Measurements from ENCODE around the gene ABHD2.

The ABHD2 gene

DNA sequence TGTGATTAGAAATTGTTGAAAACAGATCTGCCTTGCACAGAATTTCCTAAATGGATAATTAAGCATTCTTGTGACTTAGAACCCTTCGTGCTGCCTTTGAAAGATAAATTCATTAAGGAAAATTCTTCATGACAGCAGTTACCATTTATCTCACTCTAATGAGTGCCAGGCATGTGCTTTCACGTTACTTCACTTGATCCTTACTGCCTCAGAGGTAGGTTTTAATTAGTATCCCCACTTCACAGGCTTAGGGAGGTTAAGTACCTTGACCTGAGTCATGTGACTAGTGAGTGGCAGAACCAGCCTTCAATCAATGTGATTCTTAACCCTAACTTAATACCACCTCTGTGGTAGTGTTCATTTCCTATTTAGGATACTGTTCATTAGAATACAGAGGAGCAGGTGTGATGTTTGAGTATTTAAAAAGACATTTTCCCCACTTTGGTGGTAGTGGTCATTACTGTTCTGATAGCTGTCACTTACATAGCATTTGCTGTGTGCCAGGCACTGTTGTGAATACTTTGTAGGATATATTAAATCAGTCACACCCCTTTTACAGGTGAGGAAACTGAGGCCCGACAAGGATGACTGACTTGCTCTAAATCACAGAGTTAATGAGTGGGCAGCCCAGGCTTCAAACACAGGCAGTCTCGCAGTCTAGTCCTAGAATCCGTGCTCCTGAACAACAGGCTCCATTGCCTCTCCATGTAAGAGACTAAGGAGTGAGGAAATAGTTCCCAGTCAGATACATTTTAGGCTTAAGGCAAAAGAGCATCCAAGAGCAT is 75.2 kb downstream of the ABHD2 start:
- DNase-seq (ENCODE audit: low read depth) = no peak
- no peak overlapping the region for H3K4me3 ChIP-seq (ENCODE audit: low read length)
- TF ChIP-seq, protein P1, sequence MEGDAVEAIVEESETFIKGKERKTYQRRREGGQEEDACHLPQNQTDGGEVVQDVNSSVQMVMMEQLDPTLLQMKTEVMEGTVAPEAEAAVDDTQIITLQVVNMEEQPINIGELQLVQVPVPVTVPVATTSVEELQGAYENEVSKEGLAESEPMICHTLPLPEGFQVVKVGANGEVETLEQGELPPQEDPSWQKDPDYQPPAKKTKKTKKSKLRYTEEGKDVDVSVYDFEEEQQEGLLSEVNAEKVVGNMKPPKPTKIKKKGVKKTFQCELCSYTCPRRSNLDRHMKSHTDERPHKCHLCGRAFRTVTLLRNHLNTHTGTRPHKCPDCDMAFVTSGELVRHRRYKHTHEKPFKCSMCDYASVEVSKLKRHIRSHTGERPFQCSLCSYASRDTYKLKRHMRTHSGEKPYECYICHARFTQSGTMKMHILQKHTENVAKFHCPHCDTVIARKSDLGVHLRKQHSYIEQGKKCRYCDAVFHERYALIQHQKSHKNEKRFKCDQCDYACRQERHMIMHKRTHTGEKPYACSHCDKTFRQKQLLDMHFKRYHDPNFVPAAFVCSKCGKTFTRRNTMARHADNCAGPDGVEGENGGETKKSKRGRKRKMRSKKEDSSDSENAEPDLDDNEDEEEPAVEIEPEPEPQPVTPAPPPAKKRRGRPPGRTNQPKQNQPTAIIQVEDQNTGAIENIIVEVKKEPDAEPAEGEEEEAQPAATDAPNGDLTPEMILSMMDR (IDR thresholded peaks at IDR 0.05; ENCODE audit: insufficient read depth, low read depth, low read length, missing control alignments) = no peak

DNA sequence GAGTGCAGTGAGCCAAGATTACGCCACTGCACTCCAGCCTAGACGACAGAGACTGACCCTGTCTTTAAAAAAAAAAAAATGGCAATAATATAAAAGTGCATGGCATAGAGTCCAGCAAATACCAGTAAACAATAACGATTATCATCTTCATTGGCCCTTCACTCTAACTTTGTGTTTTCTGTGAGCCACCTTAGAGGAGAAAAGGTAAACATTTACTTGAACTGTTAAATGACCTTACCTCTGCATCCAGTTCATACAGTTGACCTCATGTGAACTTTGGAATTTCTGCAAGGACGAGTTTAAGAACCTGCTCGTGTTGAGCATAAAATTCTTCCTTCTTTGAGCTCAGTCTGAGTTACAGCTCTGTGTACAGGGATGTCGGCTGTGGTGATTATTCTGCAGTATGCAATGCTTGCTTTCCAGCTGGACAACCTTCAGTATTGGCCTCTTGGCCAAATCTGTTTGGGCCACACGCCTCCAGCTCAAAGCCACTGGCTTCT is 76.5 kb downstream of the ABHD2 start:
- TF ChIP-seq, protein P1 (IDR thresholded peaks at IDR 0.05; ENCODE audit: insufficient read depth, low read depth, low read length, missing control alignments) = no peak
- DNase-seq (ENCODE audit: low read depth) = no peak
- no peak overlapping the region for H3K4me3 ChIP-seq (ENCODE audit: low read length)

DNA sequence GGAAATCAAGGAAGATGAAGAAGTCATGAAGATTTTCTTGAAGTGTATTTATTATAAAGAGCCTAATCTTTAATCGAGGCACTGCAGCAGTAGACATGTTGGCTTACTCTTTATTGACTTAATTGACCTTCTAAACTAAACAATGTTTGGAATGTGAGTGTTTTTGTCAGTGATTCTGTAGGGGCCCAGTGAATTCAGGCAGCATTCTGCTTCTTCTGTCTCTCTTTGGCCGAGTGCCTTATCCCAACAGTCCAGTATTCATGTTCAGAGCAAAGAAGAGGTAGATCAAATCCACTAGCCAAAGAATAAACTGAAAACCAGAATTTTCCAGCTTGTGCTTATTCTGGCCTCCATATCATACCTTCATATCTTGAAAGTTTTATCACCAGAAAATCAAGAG is 77.4 kb downstream of the ABHD2 start:
- TF ChIP-seq, protein P1 (IDR thresholded peaks at IDR 0.05; ENCODE audit: insufficient read depth, low read depth, low read length, missing control alignments) = no peak

DNA sequence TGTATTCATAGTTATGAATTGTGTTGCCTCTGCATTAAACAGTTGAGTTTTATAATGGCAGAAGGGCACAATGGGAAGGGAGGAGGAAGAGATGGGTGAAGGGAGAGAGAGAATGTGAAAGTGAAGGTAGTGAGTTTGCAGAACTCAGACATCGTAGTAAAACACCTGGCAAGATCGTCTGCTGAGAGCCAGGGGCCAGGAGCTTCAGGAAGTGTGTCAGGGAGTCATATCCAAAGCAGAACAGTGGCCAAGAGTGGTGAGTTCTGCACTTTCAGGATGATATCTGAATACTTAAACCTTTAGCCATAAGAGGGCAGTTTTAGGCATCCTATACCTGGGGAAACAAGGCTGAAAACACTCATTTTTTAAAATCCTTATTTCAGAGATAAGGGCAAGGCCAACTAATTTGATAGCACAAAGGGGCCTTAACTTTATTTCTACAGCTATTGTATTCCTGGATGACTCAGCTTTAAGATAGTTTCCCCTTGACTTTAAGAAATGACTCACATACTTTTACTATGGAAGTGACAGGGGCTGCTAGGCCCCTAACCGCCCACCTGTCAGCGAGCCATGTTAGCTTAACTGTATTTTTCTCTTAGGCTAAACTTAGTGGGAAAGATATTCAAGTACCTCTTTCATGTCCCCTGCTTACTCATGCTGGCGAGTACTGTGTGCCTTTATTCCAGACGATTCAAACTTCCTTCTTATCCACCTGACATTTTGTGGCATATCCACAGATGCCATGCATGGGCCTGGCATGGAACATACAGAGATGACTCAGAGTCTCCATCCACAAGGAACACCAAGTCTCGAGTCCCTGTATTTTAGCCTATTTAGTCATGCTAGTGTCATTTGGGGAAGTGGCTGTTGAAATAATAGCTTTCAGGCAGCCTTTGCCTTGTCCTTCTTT is 79.3 kb downstream of the ABHD2 start:
- no peak overlapping the region for H3K4me3 ChIP-seq (ENCODE audit: low read length)
- DNase-seq (ENCODE audit: low read depth) = peak; percentile 87
- TF ChIP-seq, protein P1 (IDR thresholded peaks at IDR 0.05; ENCODE audit: insufficient read depth, low read depth, low read length, missing control alignments) = no peak

More for the DNA sequence above, 77.4 kb downstream of the ABHD2 start:
- no peak overlapping the region for H3K4me3 ChIP-seq (ENCODE audit: low read length)
- DNase-seq (ENCODE audit: low read depth) = no peak

DNA sequence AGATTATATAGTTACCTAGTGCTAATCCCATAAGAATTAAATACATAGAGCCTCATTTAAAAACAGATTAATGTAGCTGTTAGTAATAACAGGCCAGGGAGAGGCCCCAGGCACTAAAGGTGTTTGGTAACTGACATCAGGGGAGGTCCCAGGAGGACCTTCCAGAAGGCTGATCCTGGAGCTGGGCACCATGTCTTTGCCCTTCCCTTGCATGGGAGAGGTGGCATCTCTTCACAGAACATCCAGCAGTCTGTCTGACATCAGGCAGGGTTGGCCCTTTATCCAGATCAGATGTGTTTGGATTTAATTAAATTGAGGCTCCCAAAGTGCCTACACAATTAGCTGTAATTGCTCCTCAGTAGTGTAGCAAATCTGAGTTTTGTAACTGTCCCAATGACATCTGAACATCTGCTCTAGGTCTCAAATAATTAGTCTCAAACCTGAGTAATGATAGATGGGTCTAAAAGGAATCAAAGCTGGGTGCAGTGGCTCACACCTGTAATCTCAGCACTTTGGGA is 80.1 kb downstream of the ABHD2 start:
- TF ChIP-seq, protein P1 (IDR thresholded peaks at IDR 0.05; ENCODE audit: insufficient read depth, low read depth, low read length, missing control alignments) = no peak
- H3K4me3 ChIP-seq (ENCODE audit: low read length) = no peak overlapping the region
- DNase-seq (ENCODE audit: low read depth) = no peak

DNA sequence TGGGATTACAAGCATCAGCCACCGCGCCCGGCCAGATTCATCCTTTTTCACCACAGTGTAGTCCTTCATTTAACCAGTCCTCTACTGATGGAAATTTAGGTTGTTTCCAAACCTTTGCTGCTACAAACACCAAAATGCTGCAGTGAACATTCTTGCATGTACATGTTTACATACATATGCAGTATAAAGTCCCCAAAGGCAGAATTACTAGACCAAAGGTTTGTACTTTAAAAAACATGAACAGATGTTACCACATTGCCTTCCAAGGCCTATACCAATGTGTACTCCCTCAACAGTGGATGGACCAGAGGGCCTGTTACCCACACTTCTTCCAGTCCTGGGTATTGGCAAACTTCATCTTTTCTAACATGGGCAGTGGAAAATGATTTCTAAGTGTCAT is 82.1 kb downstream of the ABHD2 start:
- H3K4me3 ChIP-seq (ENCODE audit: low read length) = no peak overlapping the region
- no peak for DNase-seq (ENCODE audit: low read depth)
- TF ChIP-seq, protein P1 (IDR thresholded peaks at IDR 0.05; ENCODE audit: insufficient read depth, low read depth, low read length, missing control alignments) = no peak
